ENCODE results near the gene MGLL.

MGLL gene

DNA sequence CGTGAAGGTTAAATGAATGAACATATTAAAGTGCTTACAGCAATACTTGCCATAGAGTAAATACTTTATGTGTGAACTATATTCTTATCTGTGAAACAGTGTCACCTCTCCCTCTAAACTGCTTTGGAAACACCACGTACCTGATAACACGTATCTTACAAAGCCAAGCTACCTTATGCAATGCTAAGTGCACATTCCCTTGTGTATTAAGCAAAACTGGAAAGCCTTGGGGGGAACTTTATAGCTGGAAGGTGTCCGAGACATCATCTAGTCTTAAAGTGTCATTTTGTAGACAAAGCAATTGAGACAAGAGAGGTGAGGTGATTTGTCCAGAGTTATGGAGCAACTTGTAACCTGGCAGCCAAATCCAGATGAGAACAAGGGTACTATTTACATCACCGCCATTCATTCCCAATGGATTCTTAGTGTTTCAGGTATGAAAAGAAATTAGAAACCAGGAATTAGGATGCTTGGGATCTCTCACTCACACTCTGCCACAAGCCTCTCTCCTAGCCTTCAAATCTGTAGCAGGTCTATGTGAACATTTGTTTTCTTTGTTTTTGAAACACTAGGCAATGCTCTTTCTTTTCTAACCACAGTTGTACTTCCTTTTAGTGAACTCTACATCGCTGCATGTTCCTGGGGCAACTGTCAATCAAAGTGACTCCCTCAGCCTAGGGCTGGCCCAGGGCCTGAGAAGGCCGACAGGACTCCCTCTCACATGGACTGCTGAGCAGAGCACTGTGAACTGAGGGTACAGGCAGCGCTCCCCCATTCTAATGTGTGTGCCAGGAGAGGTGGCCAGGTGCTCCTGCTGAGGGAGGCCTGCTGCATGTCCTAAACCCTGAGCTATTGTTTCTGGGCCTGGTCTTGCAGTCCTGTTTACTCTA lies 13.9 kb upstream of the MGLL start:
- FAIRE-seq (peak; percentile 98), DNase-seq (ENCODE audit: extremely low spot score, insufficient read length, low read depth) (no peak)

DNA sequence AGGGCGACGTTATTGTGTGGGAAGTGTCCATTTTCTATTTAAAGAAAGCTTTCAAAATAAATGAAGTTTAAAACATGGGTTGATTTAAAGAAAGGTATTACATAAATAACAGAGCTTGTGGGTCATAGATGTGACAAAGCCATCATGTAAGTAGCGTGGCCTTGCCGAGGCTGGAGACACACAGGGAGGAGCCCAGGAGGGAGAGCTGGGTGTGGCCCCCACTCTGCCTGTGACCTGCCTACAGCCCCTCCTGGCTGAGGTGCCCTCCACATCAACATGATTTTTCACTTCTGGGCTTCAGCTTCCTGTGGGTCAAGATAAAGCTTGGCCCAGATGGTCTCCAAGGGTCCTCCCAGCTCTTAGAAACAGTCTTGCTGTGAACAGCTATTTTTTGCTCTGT lies 12.5 kb upstream of the MGLL start:
- no peak for FAIRE-seq
- DNase-seq (ENCODE audit: extremely low spot score, insufficient read length, low read depth), result no peak

DNA sequence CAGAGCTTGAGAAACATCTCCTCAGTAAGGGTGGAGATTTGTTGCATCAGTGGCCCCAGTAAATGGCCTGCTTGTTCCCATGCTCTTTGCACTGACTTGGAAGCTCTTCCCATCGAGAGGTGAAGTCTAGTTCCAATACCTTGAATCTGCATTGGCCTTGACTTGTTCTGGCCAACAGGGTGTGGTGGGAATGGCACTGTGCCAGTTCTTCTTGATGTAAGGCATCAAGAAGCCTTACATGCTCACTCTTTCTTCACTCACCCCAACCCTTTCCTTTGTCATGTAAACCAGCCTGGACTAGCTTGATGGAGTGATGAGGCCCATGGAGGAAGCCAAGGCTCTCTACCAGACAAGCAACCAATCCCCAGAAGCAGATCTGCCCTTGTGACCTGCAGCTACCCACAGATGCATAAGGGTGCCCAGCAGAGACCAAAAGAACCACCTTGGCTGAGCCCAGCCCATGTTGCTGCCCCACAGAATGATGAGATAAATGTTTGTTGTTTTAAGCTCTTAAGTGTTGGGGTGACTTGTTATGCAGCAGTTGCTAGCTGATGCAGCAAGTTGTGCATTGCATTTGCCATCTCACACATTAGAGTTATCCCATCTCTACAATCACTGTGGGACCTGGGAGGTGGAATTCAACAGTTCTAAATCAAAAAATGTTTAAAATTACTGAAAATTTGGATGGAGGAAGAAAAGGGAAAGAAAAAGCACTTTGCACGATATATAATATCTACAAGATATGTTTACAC lies 11.1 kb upstream of the MGLL start:
- FAIRE-seq, result no peak
- no peak for DNase-seq (ENCODE audit: extremely low spot score, insufficient read length, low read depth)

DNA sequence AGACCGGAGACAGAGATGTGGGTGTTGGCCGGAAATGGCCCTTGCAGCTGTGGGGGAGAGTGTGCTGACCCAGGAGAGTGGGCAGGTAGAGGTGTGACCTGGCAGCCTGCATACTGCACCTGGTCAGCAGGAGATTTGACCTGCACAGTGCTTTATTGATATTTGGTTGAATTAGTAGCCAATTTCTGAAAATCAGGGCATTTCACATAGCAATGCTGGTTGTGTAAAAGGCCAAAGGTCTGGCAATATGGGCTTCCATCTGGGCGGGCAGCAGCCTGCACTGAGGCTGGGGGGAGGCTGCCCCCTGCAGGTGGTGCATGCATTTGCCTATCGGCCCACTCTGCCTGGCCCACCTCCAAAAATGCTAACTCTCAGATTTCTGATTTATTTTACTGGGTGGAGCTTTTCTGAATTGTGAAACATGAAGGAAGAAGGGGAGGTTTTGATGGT lies 9.4 kb upstream of the MGLL start:
- FAIRE-seq, result peak; percentile 57
- no peak for DNase-seq (ENCODE audit: extremely low spot score, insufficient read length, low read depth)

DNA sequence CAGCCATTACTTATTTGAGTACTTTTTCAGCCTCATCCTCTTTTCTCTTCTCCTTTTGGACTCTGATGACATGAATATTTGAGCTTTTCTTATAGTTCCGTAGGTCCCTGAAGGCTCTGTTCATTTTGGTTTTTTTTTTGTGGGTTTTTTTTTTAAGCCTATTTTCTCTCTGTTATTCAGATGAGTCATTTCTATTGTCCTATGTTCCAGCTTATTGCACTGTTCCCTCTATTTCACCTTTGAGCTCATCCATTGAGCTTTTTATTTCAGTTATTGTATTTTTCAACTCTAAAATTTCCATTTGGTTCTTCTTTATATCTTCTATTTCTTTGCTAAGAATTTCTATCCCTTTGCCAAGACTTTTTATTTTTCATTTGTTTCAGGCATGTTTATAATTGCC lies 7.2 kb upstream of the MGLL start:
- peak; percentile 33 for FAIRE-seq
- DNase-seq (ENCODE audit: extremely low spot score, insufficient read length, low read depth), result no peak

DNA sequence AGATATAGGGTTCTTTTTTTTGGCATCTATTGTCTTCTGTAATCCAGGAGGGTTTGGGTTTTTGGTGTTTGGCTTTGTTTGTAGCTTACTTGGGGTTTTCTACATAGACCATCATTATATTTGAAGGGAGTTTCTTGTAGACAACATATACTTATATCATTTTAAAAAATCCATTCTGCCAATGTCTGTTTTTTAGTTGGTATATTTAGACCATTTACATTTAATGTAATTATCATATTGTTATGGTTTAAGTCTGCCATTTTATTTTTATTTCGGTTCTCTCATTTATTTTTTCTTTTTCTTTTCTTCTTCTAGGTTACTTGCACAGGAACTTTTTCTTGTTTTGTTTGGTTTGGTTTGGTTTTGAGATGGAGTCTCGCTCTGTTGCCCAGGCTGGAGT lies 5.5 kb upstream of the MGLL start:
- no peak for FAIRE-seq

DNA sequence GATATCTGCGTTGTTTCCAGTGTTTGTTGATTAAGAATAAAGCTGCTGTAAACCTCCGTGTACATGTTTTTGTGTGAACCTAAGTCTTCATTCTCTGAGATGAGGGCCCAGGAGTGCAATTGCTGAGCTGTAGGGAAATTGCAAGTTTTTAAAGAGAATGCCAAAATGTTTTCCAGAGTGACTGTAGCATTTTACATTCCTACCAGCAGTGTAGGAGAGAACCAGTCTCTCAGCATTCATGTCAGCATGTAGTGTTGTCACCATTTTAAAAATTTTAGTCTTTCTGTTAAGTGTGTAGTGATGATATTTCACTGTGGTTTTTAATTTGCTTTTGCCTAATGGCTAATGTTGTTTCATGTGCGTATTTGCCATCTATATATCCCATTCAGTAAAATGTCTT lies 3.4 kb upstream of the MGLL start:
- FAIRE-seq (no peak), DNase-seq (ENCODE audit: extremely low spot score, insufficient read length, low read depth) (no peak)

More for the DNA sequence above, 5.5 kb upstream of the MGLL start:
- DNase-seq (ENCODE audit: extremely low spot score, insufficient read length, low read depth), result no peak

DNA sequence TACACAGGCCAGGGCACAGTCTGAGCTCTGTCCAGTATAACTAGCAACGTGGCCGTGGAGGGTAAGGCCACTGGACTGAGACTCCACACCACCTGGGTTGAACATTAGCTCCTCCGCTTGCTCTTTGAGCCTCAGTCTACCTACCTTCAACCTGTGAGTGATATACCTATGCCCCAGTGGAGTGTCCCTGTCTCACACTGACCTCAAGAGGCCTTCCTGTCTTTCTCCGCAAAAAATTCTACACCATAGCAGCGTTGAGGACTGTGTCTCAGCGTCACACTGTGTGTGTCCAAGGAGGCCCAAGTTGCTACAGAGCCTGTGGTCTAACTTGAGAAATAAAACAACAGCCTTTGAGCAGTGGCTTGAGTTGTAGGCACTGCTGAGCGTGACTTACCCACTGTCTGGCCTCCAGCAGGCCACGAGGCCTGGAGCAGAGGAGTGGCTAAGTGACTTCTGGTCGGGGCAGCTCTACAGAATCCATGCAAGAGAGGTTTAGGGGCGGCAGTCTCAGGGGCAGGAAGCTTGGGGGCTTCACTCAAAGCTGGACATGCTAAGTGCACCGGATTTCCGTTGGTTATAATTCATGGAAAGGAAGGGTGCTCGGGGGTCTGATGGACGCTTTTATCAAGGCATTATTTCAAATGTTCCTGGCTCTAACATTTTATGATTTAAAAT lies 2.0 kb upstream of the MGLL start:
- FAIRE-seq, result no peak
- no peak for DNase-seq (ENCODE audit: extremely low spot score, insufficient read length, low read depth)

DNA sequence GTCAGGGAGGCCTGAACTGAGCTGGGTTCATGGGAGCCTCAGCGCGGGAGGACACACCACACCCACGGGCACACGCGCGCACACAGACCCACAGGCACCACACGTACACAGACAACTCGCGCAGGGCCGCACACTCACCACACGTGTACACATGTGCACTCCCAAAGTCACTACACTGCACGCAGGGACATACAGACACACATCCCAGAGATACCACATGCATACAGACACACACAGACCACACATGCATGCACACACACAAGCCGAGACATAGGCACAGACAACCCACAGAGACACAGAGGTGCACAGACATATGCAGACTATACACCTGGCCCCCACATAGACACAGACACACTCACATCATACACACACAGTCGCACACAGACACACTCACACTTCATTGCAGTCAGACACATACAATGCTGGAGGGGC lies 1.1 kb upstream of the MGLL start:
- no peak for DNase-seq (ENCODE audit: extremely low spot score, insufficient read length, low read depth)
- FAIRE-seq, result no peak

DNA sequence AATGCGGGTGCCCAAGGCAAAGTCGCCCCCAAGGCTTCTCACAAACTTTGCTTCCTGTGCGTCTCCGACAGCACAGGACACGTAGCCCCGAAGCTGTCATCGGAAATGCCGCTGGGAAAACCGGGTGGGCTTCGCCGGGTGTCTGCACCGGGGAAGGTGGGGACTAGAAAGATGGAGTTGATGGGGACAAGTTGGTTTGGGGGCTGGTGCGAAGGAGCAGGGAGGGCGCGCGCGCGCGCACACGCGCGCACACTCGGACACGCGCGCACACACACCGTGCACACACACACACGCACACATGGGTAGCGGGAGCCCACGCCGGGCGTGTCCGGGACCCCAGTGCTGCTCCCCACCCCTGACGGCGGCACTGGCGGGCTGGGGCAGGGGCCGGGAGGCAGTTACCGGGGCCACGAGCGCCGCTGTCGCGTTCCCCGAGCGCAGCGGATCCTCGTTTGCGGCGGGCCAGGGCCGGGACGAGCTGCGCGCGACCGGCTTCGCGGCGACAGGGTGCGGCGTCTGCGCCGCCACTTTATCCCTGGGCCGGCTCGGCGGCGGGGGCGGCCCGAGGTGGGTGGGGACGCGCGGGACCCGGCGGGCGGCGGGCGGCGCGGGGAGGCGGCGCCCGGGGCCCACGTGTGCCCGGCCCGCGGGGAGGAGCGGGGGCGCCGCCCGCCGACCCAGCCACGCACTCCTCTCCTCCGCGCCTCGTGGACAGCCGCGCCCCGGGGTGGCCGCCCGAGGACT lies 539 bp upstream of the MGLL start:
- no peak for DNase-seq (ENCODE audit: extremely low spot score, insufficient read length, low read depth)
- FAIRE-seq, result no peak

DNA sequence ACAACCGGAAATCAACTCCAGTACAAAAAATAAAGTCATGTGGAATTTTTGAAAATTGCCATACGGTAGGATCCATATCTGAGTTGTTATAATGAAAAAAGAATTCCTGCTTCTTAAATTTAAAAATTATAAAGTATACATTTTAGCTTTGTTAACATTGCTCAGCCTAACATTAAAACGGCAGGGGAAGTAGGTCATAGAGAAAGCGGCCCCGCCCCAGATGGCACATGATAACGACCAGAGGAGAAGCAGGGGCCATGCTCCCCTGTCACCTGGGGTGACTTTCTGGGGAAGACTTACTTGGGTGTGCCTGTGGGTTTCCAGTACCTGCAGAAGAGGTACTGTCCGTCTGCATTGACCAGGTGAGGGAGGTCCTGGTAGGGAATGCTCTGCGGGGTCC lies 921 bp downstream of the MGLL start:
- DNase-seq (ENCODE audit: extremely low spot score, insufficient read length, low read depth) (no peak), FAIRE-seq (no peak)

DNA sequence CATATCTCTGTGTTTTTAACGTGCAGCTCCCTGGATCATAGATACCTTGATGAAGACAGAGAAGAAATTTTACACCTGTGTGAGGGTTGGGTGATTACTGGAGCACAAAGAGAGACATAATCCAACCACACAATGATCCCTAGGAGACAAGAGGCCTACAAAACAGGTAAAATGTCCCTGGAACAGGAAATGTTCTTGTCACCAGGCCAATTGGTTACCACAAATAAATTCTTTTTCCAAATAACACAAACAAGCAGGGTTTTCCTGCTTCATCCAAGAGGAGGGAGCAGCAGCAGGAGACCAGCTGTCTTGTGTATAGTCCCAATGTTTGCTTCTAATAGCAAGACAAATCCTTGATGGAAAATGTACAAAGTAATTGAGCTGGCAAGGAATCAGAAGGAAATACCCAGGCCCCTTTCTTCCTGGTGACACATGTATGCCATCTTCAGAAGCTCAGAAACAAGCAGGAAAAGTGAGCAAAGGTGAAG lies 1.4 kb downstream of the MGLL start:
- FAIRE-seq (no peak), DNase-seq (ENCODE audit: extremely low spot score, insufficient read length, low read depth) (no peak)

DNA sequence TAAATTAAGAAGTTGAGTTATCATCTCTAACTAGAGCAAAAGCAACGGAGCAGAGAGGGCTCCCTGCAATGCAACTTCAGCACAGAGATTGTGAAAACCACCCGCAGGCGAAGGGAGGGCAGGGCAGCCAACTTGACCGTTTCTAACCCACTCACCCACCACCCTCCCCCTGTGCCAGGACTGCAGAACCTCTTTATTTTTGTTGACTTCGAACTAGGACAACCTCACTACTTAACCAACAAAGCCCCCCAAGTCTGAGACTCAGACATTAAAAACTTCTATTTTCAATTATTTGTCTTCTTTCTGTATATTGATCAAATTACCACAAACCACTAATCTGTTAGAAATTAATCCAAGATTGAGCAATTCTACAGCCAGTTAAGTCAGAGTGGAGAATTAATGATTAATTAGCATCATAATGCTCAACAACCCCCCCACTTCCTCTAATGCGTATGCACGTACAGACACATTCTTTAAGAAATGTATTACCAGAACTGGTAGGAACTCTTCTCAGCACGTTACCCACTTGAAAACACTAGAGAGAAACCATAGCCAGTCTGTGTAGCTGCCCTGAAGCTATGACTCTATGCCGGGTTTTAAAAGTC lies 2.0 kb downstream of the MGLL start:
- DNase-seq (ENCODE audit: extremely low spot score, insufficient read length, low read depth) (no peak), FAIRE-seq (peak; percentile 86)

DNA sequence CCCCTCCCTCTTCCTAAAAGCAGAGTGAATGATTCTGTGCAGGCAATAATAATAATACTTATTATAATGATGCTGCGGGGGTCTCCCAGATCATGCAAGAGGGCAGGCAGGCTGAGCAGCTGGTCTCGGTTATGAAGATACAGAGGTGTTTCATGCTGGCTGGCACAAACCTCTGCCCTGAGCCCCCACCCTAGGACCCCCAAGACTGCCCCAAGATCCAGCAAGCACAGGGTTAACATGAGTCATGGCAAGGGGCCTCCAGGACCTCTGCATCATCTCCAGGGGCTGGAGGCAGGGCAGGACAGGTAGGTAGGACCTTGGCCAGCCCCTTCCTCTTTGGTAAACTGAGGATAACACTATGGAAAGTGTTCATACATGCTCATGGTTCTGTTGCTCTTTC lies 2.7 kb downstream of the MGLL start:
- no peak for FAIRE-seq

DNA sequence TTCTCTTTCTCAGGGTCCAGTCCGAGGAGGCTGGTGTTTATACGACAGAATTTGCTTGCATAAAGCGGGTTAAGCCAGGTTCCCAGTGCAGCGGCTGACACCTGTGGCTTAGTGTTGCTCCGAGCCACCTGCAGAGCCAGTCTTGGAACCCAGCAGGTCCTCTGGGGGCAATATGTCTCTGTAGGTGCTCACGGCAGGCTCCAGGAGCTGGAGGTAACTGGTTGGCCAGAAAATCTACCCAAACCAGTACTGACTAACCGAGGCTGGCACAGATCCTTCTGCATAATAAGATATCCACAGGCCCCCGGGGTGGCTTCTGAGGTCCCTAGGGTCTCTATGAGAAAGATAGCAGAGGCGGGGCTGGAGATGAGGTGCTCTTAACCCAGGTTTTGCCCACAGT lies 3.2 kb downstream of the MGLL start:
- DNase-seq (ENCODE audit: extremely low spot score, insufficient read length, low read depth) (no peak), FAIRE-seq (no peak)

More for the DNA sequence above, 2.7 kb downstream of the MGLL start:
- DNase-seq (ENCODE audit: extremely low spot score, insufficient read length, low read depth), result no peak

DNA sequence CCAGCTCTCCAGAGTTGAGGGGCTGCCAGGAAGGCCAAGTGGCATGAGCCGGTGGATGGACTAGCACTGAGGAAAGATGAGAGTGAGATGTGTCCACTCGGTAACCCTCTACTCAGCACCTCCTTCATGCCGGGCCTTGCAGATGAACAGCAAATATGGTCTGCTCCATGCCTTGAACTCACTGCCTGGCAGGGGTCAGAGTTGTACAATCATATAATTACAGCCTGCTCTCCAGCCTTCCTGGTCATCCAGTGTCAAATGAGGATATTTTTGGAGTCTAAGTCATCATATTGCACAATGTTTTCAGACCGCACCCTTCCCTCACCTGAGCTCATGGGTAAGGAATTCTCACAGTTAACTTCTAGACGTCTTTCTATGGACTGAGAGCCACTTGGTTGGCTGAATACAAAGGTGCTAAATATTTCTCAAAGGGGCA lies 4.9 kb downstream of the MGLL start:
- no peak for DNase-seq (ENCODE audit: extremely low spot score, insufficient read length, low read depth)

DNA sequence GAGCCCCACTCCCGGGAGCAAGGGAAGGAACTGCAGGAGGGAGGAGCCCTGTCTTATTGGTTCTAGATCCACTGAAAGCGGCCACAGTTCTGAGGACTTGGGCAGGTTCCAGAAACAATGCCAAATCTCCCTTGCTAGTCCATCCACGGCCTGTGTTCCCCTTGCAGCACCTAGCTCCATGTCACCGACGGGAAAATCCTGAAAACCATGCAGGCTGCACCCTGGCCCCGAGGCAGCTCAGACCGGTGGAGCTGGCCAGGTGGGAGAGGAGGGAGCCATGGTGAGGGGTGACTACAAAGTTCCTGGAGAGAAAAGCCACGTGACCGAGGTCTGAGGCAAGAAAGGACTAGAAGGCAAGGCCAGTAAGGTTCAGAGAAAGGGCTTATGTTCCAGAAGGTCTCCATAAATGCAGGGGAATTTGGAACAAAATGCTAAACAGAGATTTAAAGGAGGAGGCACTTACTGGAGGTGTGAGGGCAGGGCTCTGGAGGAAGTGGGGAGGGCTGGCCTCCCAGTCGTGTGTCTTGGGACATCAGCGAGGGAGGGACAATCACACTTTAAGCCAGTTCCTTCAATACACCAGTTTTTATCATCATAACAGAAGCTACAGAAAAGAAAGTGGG lies 5.4 kb downstream of the MGLL start:
- FAIRE-seq, result no peak

More for the DNA sequence above, 4.9 kb downstream of the MGLL start:
- no peak for FAIRE-seq

DNA sequence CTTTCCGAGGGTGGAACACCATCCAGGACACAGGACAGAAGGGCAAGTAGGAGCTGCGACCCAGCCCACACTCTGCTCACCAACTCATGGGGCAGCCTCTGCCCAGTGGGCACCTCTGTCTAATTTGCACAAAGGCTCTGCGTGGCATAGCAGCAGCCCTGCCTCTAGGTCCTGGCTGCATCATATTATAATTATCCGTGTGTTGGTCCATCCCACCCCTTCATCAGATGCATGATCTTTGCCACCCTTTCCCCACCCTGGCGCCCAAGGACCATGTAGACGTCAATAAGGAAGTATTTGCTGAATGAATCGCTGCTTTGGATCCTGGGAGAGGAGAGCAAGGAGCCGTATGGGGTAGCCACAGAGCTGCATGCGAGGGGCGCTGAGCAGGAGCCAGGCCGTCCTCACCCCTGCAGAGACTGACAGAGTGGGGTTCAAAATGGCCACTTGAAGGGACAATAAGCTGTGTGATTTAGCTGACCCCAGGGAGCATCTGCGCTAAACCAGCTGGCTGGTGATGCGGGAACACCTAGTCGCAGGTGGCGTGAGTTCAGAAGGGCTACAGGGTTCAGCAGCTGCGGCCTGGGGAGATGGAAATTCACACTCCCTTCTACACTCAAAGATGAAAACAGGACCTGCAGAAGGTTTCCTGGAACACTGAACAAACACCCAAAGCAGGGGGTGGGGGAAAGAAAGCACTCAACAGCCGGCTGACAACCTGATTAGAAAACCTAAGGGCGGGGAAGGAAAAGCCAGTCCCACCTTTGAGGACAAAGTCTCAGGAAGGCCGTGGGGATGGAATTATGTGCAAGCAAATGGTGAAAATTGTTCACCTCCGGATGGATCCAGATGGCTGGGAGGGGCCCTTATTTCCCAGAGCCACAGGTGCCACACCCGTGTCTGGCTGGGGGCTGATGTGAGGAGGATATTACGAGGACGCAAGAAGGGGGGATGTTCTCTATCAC lies 6.4 kb downstream of the MGLL start:
- DNase-seq (ENCODE audit: extremely low spot score, insufficient read length, low read depth), result no peak
- FAIRE-seq, result no peak

More for the DNA sequence above, 5.4 kb downstream of the MGLL start:
- DNase-seq (ENCODE audit: extremely low spot score, insufficient read length, low read depth), result no peak
